SK-N-SH (cell line): Measurements from ENCODE around the gene RNFT2. TPM values are rescaled to one million over a fixed set of nuclear protein-coding genes. Genes with fewer than 3 reads are reported as not detected.

Experiments used
- CTCF ChIA-PET: fragments of 300-600, 350-600 bp; formaldehyde crosslinking; extraction: SDS; loops from one replicate; lab custom pipeline; 2021; lab: Yijun Ruan, JAX
- POLR2A ChIA-PET: fragments of 350-600 bp; sonication (Branson Sonifier 250); formaldehyde crosslinking; extraction: SDS; loops from one replicate; lab custom pipeline; 2020; ENCODE audit warnings: antibody characterized with exemption, inconsistent platforms; lab: Yijun Ruan, JAX
- DNase-seq: peaks from one replicate; pipeline ENCODE4 v3.0.0; 2012
- H2AFZ ChIP-seq: fragments of 200-600 bp; sonication (generic); 2 replicates; pipeline ENCODE4 v1.8.1; 2016; ENCODE audit warnings: antibody characterized with exemption, mild to moderate bottlenecking, low read depth
- H3F3A ChIP-seq: fragments of 200-600 bp; sonication (generic); replicated peaks from 2 replicates; pipeline ENCODE3; 2016; ENCODE audit warnings: antibody characterized with exemption, mild to moderate bottlenecking; ENCODE audit not compliant: insufficient read depth
- H3K27ac ChIP-seq, 2 experiments: fragments of 200-500 bp in 1 of 2; fragments of 200-600 bp in 1 of 2; sonication (Bioruptor generic) in 1 of 2; sonication (generic), shearing (Covaris generic) in 1 of 2; 2 replicates each; pipeline versions ENCODE4 v1.5.1 to v1.6.1; 2014 to 2016; ENCODE audit warnings: low read depth in 2 of 2, inconsistent platforms in 1 of 2, low read length in 1 of 2, mild to moderate bottlenecking in 1 of 2, mixed read lengths in 1 of 2
- H3K27me3 ChIP-seq: fragments of 200-600 bp; sonication (generic), shearing (Covaris generic); 2 replicates; pipeline ENCODE4 v1.6.1; 2016; ENCODE audit warnings: mixed run types; ENCODE audit not compliant: insufficient read depth
- H3K36me3 ChIP-seq, 2 experiments: fragments of 200-500 bp in 1 of 2; fragments of 200-600 bp in 1 of 2; sonication (Bioruptor generic) in 1 of 2; sonication (generic) in 1 of 2; replicated peaks in 1 of 2; 2 replicates each; pipeline versions ENCODE3 to v1.5.1; 2014 to 2016; ENCODE audit warnings: low read length in 1 of 2, mild to moderate bottlenecking in 1 of 2; ENCODE audit not compliant: insufficient read depth in 2 of 2, control insufficient read depth in 1 of 2
- H3K4me1 ChIP-seq, 2 experiments: fragments of 200-500 bp in 1 of 2; fragments of 200-600 bp in 1 of 2; sonication (Bioruptor generic) in 1 of 2; sonication (generic), shearing (Covaris generic) in 1 of 2; 2 replicates each; pipeline versions ENCODE4 v1.5.1 to v1.6.1; 2014 to 2016; ENCODE audit warnings: low read depth in 1 of 2, low read length in 1 of 2, mixed run types in 1 of 2; ENCODE audit not compliant: insufficient read depth in 2 of 2, control insufficient read depth in 1 of 2
- H3K4me2 ChIP-seq: fragments of 200-600 bp; sonication (generic), shearing (Covaris generic); 2 replicates; pipeline ENCODE4 v1.6.1; 2017; ENCODE audit warnings: mixed run types
- H3K4me3 ChIP-seq, 2 experiments: fragments of 200-500 bp in 1 of 2; fragments of 200-600 bp in 1 of 2; sonication (Bioruptor generic) in 1 of 2; sonication (generic), shearing (Covaris generic) in 1 of 2; 2 replicates each; pipeline versions ENCODE4 v1.5.1 to v1.8.1; 2014 to 2016; ENCODE audit warnings: low read depth in 2 of 2, inconsistent platforms in 1 of 2, low read length in 1 of 2, mild to moderate bottlenecking in 1 of 2, mixed read lengths in 1 of 2, moderate library complexity in 1 of 2
- H3K79me2 ChIP-seq: fragments of 200-600 bp; sonication (generic); 2 replicates; pipeline ENCODE4 v1.8.1; 2017; ENCODE audit warnings: mild to moderate bottlenecking; ENCODE audit not compliant: insufficient read depth
- H3K9ac ChIP-seq: fragments of 200-600 bp; sonication (generic); 2 replicates; pipeline ENCODE4 v1.6.1; 2017; ENCODE audit warnings: mixed run types
- H3K9me2 ChIP-seq: fragments of 200-600 bp; sonication (generic); 2 replicates; pipeline ENCODE4 v1.6.1; 2017; ENCODE audit warnings: mixed run types
- H3K9me3 ChIP-seq: fragments of 200-600 bp; sonication (generic); 2 replicates; pipeline ENCODE4 v1.6.1; 2017; ENCODE audit warnings: mixed run types, mild to moderate bottlenecking, moderate library complexity
- H4K20me1 ChIP-seq: fragments of 200-600 bp; sonication (generic); 2 replicates; pipeline ENCODE4 v1.6.1; 2017; ENCODE audit warnings: mild to moderate bottlenecking, mixed run types; ENCODE audit not compliant: insufficient read depth
- ELF1 ChIP-seq: IDR thresholded peaks from 2 replicates; pipeline ENCODE4 v1.4.0; 2012
- EP300 ChIP-seq, 2 experiments: IDR thresholded peaks; 2 replicates each; pipeline versions ENCODE4 v1.4.0 to v1.6.1; 2012; ENCODE audit warnings: borderline replicate concordance in 1 of 2, low read depth in 1 of 2, low read length in 1 of 2
- EZH2phosphoT487 ChIP-seq: fragments of 200-600 bp; sonication (generic); IDR thresholded peaks from 2 replicates; pipeline ENCODE4 v1.6.1; 2017; ENCODE audit warnings: low read depth, mixed run types, mild to moderate bottlenecking, antibody characterized with exemption, moderate library complexity, borderline replicate concordance
- FOSL2 ChIP-seq: IDR thresholded peaks from 2 replicates; pipeline ENCODE4 v1.4.0; 2012; ENCODE audit warnings: low read depth, mild to moderate bottlenecking, moderate library complexity, borderline replicate concordance
- FOXJ3 ChIP-seq: sonication (generic); formaldehyde crosslinking; IDR thresholded peaks from 2 replicates; pipeline ENCODE4 v1.5.1; 2020; ENCODE audit warnings: mild to moderate bottlenecking, missing genetic modification reagents
- FOXM1 ChIP-seq: IDR thresholded peaks from 2 replicates; pipeline ENCODE4 v1.4.0; 2012; ENCODE audit warnings: low read depth, mild to moderate bottlenecking
- IRF3 ChIP-seq: fragments of 150-350 bp; IDR thresholded peaks from 2 replicates; pipeline ENCODE4 v1.6.1; 2016; ENCODE audit warnings: mild to moderate bottlenecking, low read depth, low read length
- JUND ChIP-seq: IDR thresholded peaks from 2 replicates; pipeline ENCODE4 v1.4.0; 2012
- MAX ChIP-seq: IDR thresholded peaks from 2 replicates; pipeline ENCODE4 v1.4.0; 2012; ENCODE audit warnings: low read depth
- MEF2A ChIP-seq: IDR thresholded peaks from 2 replicates; pipeline ENCODE4 v1.4.0; 2012; ENCODE audit warnings: low read depth, borderline replicate concordance
- MXI1 ChIP-seq: IDR thresholded peaks from 2 replicates; pipeline ENCODE4 v1.6.1; 2012; ENCODE audit warnings: mild to moderate bottlenecking, low read depth, low read length, improper control_type of control experiment
- POLR2AphosphoS5 ChIP-seq: IDR thresholded peaks from 2 replicates; pipeline ENCODE4 v1.6.1; 2012; ENCODE audit warnings: low read depth, low read length
- RAD21 ChIP-seq: IDR thresholded peaks from 2 replicates; pipeline ENCODE4 v1.6.1; 2012; ENCODE audit warnings: mild to moderate bottlenecking, low read length
- RCOR1 ChIP-seq: fragments of 150-350 bp; IDR thresholded peaks from 2 replicates; pipeline ENCODE4 v1.6.1; 2017; ENCODE audit warnings: antibody characterized with exemption, low read length
- TAF1 ChIP-seq: IDR thresholded peaks from 2 replicates; pipeline ENCODE4 v1.6.1; 2012; ENCODE audit warnings: low read depth, mild to moderate bottlenecking, low read length, moderate library complexity, borderline replicate concordance
- TCF12 ChIP-seq: IDR thresholded peaks from 2 replicates; pipeline ENCODE4 v1.4.0; 2012
- TEAD4 ChIP-seq: IDR thresholded peaks from 2 replicates; pipeline ENCODE4 v1.4.0; 2012; ENCODE audit warnings: mild to moderate bottlenecking, borderline replicate concordance; ENCODE audit not compliant: insufficient read depth
- USF1 ChIP-seq: IDR thresholded peaks from 2 replicates; pipeline ENCODE4 v1.4.0; 2012; ENCODE audit warnings: low read depth, borderline replicate concordance
- YY1 ChIP-seq: IDR thresholded peaks from 2 replicates; pipeline ENCODE4 v1.4.0; 2012; ENCODE audit warnings: low read depth, mild to moderate bottlenecking
- ZBTB33 ChIP-seq: IDR thresholded peaks from 2 replicates; pipeline ENCODE4 v1.4.0; 2012; ENCODE audit warnings: low read depth, borderline replicate concordance
- WGBS: methylation state at CpG from one replicate; pipeline ENCODE4 v1.1.6; 2017; ENCODE audit warnings: low lambda C conversion rate; 5-methylcytosine and 5-hydroxymethylcytosine counted together
- polyA plus RNA-seq, 3 experiments: library from polyadenylated mRNA; depleted of rRNA; stranded (reverse); fragments of >200 nt; gene quantifications; 2 replicates each; pipeline ENCODE4 v1.2.3, GENCODE V29; 2012

Gene RNFT2
- polyA plus RNA-seq, 1 of the 3 experiments (the other 2 are of a cell fraction): 3.8 TPM

- no peak for DNase-seq
- H3K4me1 ChIP-seq: no peaks in the 10 kb centered on the region
- POLR2A ChIA-PET: no interaction called here
Observed at GRCh38 chr12:116800918-116801317, 62.8 kb downstream of the RNFT2 start.

GRCh38 chr12:116802018-116802417 is 63.9 kb downstream of the RNFT2 start:
- no peak overlapping the region for H3K4me2 ChIP-seq
- H3K36me3 ChIP-seq: no peaks in the 10 kb centered on the region
- H2AFZ ChIP-seq: no peak overlapping the region
- H3K4me1 ChIP-seq: no peaks in the 10 kb centered on the region
- CTCF ChIA-PET: no interaction called here
- H3K9ac ChIP-seq: no peak overlapping the region
- DNase-seq: no peak
- H3K27ac ChIP-seq: no peak overlapping the region
- TF ChIP-seq MEF2A (no peak), TEAD4 (no peak), EZH2phosphoT487 (no peak), POLR2AphosphoS5 (no peak), MAX (no peak), ELF1 (no peak), FOXJ3 (CRISPR knock-in tag) (no peak), IRF3 (no peak), JUND (no peak), RAD21 (no peak), TCF12 (no peak), MXI1 (no peak), ZBTB33 (no peak), EP300 (IDR thresholded peaks at IDR 0.05; ENCODE audit: borderline replicate concordance in 1 of 2, low read depth in 1 of 2, low read length in 1 of 2) (no peak), USF1 (no peak), FOSL2 (no peak)
- no peaks in the 10 kb centered on the region for H3K9me2 ChIP-seq
- POLR2A ChIA-PET: no interaction called here
- 94% methylated on average over 3 of the region's 3 CpGs for WGBS
- H3F3A ChIP-seq: no peaks in the 10 kb centered on the region
- H3K79me2 ChIP-seq: no peaks in the 10 kb centered on the region
- no peaks in the 10 kb centered on the region for H3K9me3 ChIP-seq
- H3K4me3 ChIP-seq: no peak overlapping the region
- no peaks in the 10 kb centered on the region for H4K20me1 ChIP-seq
- no peaks in the 10 kb centered on the region for H3K27me3 ChIP-seq

More at GRCh38 chr12:116800918-116801317, 62.8 kb downstream of the RNFT2 start:
- H3K4me3 ChIP-seq: no peak overlapping the region
- no peak for TF ChIP-seq ZBTB33
- TF ChIP-seq ELF1: no peak
- no peak for TF ChIP-seq FOSL2
- no peak for TF ChIP-seq RCOR1
- no peak for TF ChIP-seq MXI1
- TF ChIP-seq FOXM1: no peak
- no peak for TF ChIP-seq JUND
- TF ChIP-seq TAF1: no peak
- no peak for TF ChIP-seq YY1
- H3K9ac ChIP-seq: no peak overlapping the region
- no peaks in the 10 kb centered on the region for H3K9me3 ChIP-seq
- H3K4me2 ChIP-seq: no peak overlapping the region
- no peaks in the 10 kb centered on the region for H3K27me3 ChIP-seq
- no peak overlapping the region for H2AFZ ChIP-seq
- no peaks in the 10 kb centered on the region for H3F3A ChIP-seq
- no peak overlapping the region for H3K27ac ChIP-seq
- H3K79me2 ChIP-seq: no peaks in the 10 kb centered on the region
- no peaks in the 10 kb centered on the region for H3K9me2 ChIP-seq
- CTCF ChIA-PET: no interaction called here
- no peaks in the 10 kb centered on the region for H4K20me1 ChIP-seq
- no peaks in the 10 kb centered on the region for H3K36me3 ChIP-seq
- 88% methylated on average over 2 of the region's 2 CpGs for WGBS
